Measurements from ENCODE around the gene LRRC46.

DNA sequence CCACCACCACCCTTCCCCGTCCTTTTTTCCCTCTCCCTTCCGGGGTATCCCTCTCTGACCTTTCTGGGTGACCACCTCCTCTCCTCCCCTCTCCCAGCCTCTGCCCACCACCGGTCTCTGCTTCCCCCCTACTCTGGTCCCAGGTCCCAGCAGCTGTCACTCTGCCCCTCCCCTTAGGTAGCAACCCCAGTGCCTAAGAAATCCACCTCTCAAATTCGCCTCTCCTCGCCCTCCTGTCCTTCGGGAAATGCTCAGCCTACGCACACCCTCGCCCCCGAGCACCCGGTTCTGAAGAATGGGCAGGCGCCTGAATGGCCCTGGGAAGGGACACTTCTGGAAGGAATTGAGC lies 20.3 kb downstream of the LRRC46 start:
- TF ChIP-seq, protein P1, sequence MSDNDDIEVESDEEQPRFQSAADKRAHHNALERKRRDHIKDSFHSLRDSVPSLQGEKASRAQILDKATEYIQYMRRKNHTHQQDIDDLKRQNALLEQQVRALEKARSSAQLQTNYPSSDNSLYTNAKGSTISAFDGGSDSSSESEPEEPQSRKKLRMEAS (IDR thresholded peaks at IDR 0.05; ENCODE audit: low read depth, low read length), result no peak
- TF ChIP-seq, protein P2, sequence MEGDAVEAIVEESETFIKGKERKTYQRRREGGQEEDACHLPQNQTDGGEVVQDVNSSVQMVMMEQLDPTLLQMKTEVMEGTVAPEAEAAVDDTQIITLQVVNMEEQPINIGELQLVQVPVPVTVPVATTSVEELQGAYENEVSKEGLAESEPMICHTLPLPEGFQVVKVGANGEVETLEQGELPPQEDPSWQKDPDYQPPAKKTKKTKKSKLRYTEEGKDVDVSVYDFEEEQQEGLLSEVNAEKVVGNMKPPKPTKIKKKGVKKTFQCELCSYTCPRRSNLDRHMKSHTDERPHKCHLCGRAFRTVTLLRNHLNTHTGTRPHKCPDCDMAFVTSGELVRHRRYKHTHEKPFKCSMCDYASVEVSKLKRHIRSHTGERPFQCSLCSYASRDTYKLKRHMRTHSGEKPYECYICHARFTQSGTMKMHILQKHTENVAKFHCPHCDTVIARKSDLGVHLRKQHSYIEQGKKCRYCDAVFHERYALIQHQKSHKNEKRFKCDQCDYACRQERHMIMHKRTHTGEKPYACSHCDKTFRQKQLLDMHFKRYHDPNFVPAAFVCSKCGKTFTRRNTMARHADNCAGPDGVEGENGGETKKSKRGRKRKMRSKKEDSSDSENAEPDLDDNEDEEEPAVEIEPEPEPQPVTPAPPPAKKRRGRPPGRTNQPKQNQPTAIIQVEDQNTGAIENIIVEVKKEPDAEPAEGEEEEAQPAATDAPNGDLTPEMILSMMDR (IDR thresholded peaks at IDR 0.05; ENCODE audit: low read depth, low read length), result no peak
- TF ChIP-seq POLR2A (IDR thresholded peaks at IDR 0.05; ENCODE audit: extremely low read depth, insufficient read length), result no peak
- no peak for TF ChIP-seq MYC (IDR thresholded peaks at IDR 0.05; ENCODE audit: low read depth, low read length)

Measured in NB4 (cell line).